Ovary (tissue), 9 donors: ENCODE data around the gene TRAFD1. TPM values are rescaled to one million over a fixed set of nuclear protein-coding genes. Genes with fewer than 3 reads are reported as not detected.

Source experiments
- DNase-seq, 5 donors: peaks; one replicate each; pipeline ENCODE4 v3.0.0-alpha.2; 2019 to 2020
- H3K27ac ChIP-seq, 2 donors: fragments of 200-600 bp; one replicate each; pipeline versions ENCODE4 v1.5.1 to v1.8.0; 2019 to 2022
- H3K27me3 ChIP-seq: fragments of 200-600 bp; one replicate; pipeline ENCODE4 v1.8.0; 2022
- H3K36me3 ChIP-seq: fragments of 200-600 bp; sonication (generic); one replicate; pipeline ENCODE4 v1.5.1; 2019
- H3K4me1 ChIP-seq: one replicate; pipeline ENCODE4 v1.8.1; 2013; ENCODE audit warnings: mild to moderate bottlenecking, moderate library complexity; ENCODE audit not compliant: insufficient read depth
- H3K4me3 ChIP-seq: fragments of 200-600 bp; sonication (generic); one replicate; pipeline ENCODE4 v1.5.1; 2017
- H3K9me3 ChIP-seq, 2 donors: fragments of 200-600 bp in 1 of 2; sonication (generic) in 1 of 2; one replicate each; pipeline versions ENCODE4 v1.5.1 to v1.8.1; 2013 to 2019; ENCODE audit warnings: mild to moderate bottlenecking in 1 of 2, moderate library complexity in 1 of 2
- EP300 ChIP-seq: sonication (generic); formaldehyde crosslinking; IDR thresholded peaks from one replicate; pipeline ENCODE4 v1.6.1; 2017; ENCODE audit warnings: antibody characterized with exemption
- POLR2A ChIP-seq: fragments of 450-650 bp; IDR thresholded peaks from one replicate; pipeline ENCODE4 v1.6.1; 2017; ENCODE audit warnings: antibody characterized with exemption, mild to moderate bottlenecking, moderate library complexity
- WGBS, 3 donors: extraction: QIAGEN DNeasy Blood & Tissue Kit in 1 of 3; methylation state at CpG; one replicate each; pipeline versions ENCODE4 v1.1.5 to v1.1.7; 2013 to 2017; 5-methylcytosine and 5-hydroxymethylcytosine counted together
- intact Hi-C, 4 donors: fragments of 100-400 bp; cut with DNase I; formaldehyde crosslinking; loops; one replicate each; pipeline versions ENCODE4 v1.11.0 to v1.15.1; 2022 to 2023
- polyA plus RNA-seq, 2 donors: library from polyadenylated mRNA; stranded (reverse); fragments of 200-250 nt in 1 of 2; fragments of 350-450 nt in 1 of 2; fragmentation: Illumina TruSeq in 1 of 2; extraction: RNeasy Lipid Tissue Mini Kit (QIAGEN cat#74804) in 1 of 2; gene quantifications; one replicate each; pipeline ENCODE4 v1.2.3, GENCODE V29; 2013 to 2014
- total RNA-seq, 7 donors: library from RNA; depleted of rRNA in 2 of 7; stranded (reverse); fragments of >200 nt in 2 of 7; fragmentation: NEBNext Ultra II Directional in 3 of 7; extraction: Animal tissue kit (Norgen Biotek cat#: 25700) in 3 of 7; gene quantifications; one replicate each; pipeline versions ENCODE4 v1.1.0 to v1.2.4, GENCODE V29; 2016 to 2023
- TF ChIP-seq, protein P1 (sequence below), 3 donors: fragments of 450-650 bp in 2 of 3; fragments of 200-600 bp in 1 of 3; IDR thresholded peaks; one replicate each; pipeline versions ENCODE4 v1.5.1 to v1.8.0; 2016 to 2022; ENCODE audit warnings: antibody characterized with exemption in 3 of 3, mild to moderate bottlenecking in 1 of 3
- donor health status: DM: no; HTN: no; CAD: no; lungs with moderate emphysema.
- donor health status: DM: no; HTN: no; CAD: no.
- donor health status: Bipolar disorder and iron deficiency.
- donor health status: DM: yes; HTN: yes; CAD: no.
- donor health status: DM: no; HTN: no; CAD: no.
- donor health status: DM: yes; HTN: yes; CAD: no.

The TRAFD1 gene
- total and polyA plus RNA-seq, 9 donors, result 13.9 to 49.6 (median 25.5) TPM

DNA sequence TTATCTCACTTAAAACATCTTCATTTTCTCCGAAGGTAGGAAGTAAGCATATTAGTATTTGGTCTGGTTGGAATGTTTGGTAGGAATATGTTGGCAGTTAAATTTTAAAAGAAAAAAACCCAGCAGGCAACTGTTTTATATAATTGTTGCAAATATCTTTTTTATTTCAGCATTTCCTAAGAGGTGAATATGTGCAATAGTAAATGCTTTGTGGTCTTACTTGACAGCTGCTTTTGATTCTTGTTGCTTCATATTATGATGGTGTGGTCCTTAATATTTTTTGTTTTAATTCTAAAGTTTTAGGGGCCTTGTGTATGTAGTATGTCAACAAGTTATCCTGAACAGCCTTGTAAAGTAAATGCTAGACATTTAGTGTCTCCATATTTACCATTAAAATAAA lies 6.3 kb downstream of the TRAFD1 start:
- Histone ChIP-seq H3K27me3 (no peaks in the 10 kb centered on the region), H3K9me3 (no peaks in the 10 kb centered on the region), H3K4me1 (peaks cover 3% of the 10 kb centered on the region), H3K36me3 (no peaks in the 10 kb centered on the region), H3K4me3 (no peak overlapping the region), H3K27ac (no peak overlapping the region)
- DNase-seq, result no peak
- TF ChIP-seq, protein P1, sequence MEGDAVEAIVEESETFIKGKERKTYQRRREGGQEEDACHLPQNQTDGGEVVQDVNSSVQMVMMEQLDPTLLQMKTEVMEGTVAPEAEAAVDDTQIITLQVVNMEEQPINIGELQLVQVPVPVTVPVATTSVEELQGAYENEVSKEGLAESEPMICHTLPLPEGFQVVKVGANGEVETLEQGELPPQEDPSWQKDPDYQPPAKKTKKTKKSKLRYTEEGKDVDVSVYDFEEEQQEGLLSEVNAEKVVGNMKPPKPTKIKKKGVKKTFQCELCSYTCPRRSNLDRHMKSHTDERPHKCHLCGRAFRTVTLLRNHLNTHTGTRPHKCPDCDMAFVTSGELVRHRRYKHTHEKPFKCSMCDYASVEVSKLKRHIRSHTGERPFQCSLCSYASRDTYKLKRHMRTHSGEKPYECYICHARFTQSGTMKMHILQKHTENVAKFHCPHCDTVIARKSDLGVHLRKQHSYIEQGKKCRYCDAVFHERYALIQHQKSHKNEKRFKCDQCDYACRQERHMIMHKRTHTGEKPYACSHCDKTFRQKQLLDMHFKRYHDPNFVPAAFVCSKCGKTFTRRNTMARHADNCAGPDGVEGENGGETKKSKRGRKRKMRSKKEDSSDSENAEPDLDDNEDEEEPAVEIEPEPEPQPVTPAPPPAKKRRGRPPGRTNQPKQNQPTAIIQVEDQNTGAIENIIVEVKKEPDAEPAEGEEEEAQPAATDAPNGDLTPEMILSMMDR (IDR thresholded peaks at IDR 0.05), result no peak
- no peak for TF ChIP-seq EP300
- TF ChIP-seq POLR2A, result no peak
- intact Hi-C loops, result no loop called here
- whole genome bisulfite sequencing, 3 donors, result 33 to 42% (median 41%) methylated on average over 1 of the region's 1 CpG

DNA sequence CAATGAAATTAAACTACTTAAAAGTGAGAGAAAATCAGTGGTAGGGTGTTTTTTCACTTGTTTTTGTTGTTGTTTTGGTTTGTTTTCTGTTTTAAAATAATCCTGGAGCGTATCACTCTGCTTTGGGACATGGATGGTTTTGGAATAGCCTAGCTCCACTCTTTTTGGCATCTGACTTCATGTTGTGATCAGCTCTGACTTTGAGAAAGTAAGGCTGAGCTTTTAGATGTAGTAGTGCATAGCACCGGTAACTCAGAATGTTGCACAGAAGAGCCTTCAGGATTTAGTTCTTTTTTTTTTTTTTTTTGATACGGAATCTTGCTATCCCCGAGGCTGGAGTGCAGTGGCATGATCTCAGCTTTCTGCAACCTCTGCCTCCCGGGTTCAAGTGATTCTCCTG lies 8.1 kb downstream of the TRAFD1 start:
- Histone ChIP-seq H3K27ac (no peak overlapping the region), H3K4me1 (peaks cover 2% of the 10 kb centered on the region), H3K9me3 (no peaks in the 10 kb centered on the region), H3K27me3 (no peaks in the 10 kb centered on the region), H3K4me3 (no peak overlapping the region), H3K36me3 (no peaks in the 10 kb centered on the region)
- WGBS, 3 donors, result 89 to 93% (median 89%) methylated on average over 5 of the region's 5 CpGs
- no peak for DNase-seq
- intact Hi-C loops, result no loop called here
- TF ChIP-seq EP300 (no peak), POLR2A (no peak)
- TF ChIP-seq, protein P1 (IDR thresholded peaks at IDR 0.05), result no peak

DNA sequence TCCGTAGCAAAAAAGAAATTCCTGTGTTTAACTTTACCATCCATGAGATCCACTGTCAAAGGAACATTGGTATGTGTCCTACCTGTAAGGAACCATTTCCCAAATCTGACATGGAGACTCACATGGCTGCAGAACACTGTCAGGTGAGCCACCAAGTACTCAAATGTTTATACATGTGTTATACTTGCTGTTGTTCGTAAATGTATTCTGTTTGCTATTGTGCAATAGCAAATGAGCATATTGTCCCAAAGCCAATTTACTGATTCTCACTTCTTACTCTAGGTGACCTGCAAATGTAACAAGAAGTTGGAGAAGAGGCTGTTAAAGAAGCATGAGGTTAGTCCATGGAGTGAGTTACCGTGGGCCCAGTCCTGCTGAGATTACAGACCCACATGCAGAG lies 9.4 kb downstream of the TRAFD1 start:
- intact Hi-C loops, result no loop called here
- Histone ChIP-seq H3K36me3 (no peaks in the 10 kb centered on the region), H3K4me3 (no peak overlapping the region), H3K27ac (no peak overlapping the region), H3K4me1 (peaks cover 2% of the 10 kb centered on the region), H3K9me3 (no peaks in the 10 kb centered on the region), H3K27me3 (no peaks in the 10 kb centered on the region)
- WGBS, 3 donors, result 89 to 94% (median 90%) methylated on average over 3 of the region's 3 CpGs
- TF ChIP-seq, protein P1 (IDR thresholded peaks at IDR 0.05), result no peak
- TF ChIP-seq POLR2A, result no peak
- TF ChIP-seq EP300, result no peak
- no peak for DNase-seq

DNA sequence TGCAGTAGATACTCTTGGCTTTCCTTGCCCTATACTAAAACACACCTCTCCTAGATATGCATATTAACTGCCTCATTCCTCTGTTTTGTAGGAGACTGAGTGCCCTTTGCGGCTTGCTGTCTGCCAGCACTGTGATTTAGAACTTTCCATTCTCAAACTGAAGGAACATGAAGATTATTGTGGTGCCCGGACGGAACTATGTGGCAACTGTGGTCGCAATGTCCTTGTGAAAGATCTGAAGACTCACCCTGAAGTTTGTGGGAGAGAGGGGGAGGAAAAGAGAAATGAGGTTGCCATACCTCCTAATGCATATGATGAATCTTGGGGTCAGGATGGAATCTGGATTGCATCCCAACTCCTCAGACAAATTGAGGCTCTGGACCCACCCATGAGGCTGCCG lies 15.4 kb downstream of the TRAFD1 start:
- H3K36me3 ChIP-seq, result no peaks in the 10 kb centered on the region
- TF ChIP-seq, protein P1 (IDR thresholded peaks at IDR 0.05), result no peak
- no peak for TF ChIP-seq EP300
- TF ChIP-seq POLR2A, result no peak
- no peaks in the 10 kb centered on the region for H3K4me1 ChIP-seq
- intact Hi-C loops, result no loop called here
- no peak overlapping the region for H3K27ac ChIP-seq
- H3K27me3 ChIP-seq, result no peaks in the 10 kb centered on the region
- H3K4me3 ChIP-seq, result no peak overlapping the region
- no peaks in the 10 kb centered on the region for H3K9me3 ChIP-seq
- no peak for DNase-seq
- 90 to 94% (median 92%) methylated on average over 5 of the region's 5 CpGs for WGBS, 3 donors

DNA sequence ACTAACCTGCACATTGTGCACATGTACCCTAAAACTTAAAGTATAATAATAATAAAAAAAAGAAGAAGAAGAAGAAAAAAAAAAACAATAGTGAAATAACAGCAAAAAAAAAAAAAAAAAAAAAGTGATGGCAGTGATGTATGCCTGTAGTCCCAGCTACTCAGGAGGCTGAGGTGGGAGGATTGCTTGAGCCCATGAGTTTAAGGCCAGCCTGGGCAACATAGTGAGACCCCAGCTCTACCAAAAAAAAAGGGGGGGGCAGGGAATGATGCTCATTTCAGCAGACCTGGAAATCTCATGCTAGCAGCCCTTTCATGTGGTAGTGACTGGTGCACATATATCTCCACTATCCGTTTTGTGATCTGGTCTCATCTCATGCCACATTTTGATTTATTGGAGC lies 20.8 kb downstream of the TRAFD1 start:
- Histone ChIP-seq H3K4me1 (no peaks in the 10 kb centered on the region), H3K9me3 (no peaks in the 10 kb centered on the region), H3K36me3 (no peaks in the 10 kb centered on the region), H3K27ac (no peak overlapping the region), H3K27me3 (no peaks in the 10 kb centered on the region), H3K4me3 (no peak overlapping the region)
- TF ChIP-seq EP300 (no peak), POLR2A (no peak)
- TF ChIP-seq, protein P1 (IDR thresholded peaks at IDR 0.05), result no peak
- WGBS, 3 donors, result 80 to 85% (median 81%) methylated on average over 1 of the region's 1 CpG
- intact Hi-C loops, result no loop called here
- no peak for DNase-seq
